IMR-90 (cell line): ENCODE results near the gene ZNF512B. TPM values are rescaled to one million over a fixed set of nuclear protein-coding genes. Genes with fewer than 3 reads are reported as not detected.

Source experiments
- ATAC-seq: fragments of 200-7000 bp; cut with Tn5 transposase; 2 replicates; pipeline ENCODE4 v1.9.1; 2020; ENCODE audit warnings: low read depth, mild to moderate bottlenecking, moderate library complexity
- BruUV-seq: library from RNA; stranded (reverse); fragments of 400-500 nt; replicated peaks from 2 replicates; lab custom pipeline; 2021; lab: Mats Ljungman, UMichigan
- CTCF ChIA-PET: fragments of 300-600 bp; formaldehyde crosslinking; extraction: SDS; loops from one replicate; lab custom pipeline; 2021; ENCODE audit warnings: antibody characterized with exemption; lab: Yijun Ruan, JAX
- POLR2A ChIA-PET: fragments of 300-600 bp; sonication (Branson Sonifier 250); formaldehyde crosslinking; loops from one replicate; lab custom pipeline; 2022; ENCODE audit warnings: antibody characterized with exemption; ENCODE audit not compliant: unreplicated experiment; lab: Charles Lee
- DNase-seq: peaks from one replicate; pipeline ENCODE4 v3.0.0; 2013
- H2AFZ ChIP-seq: replicated peaks from 2 replicates; pipeline ENCODE3; 2013; ENCODE audit warnings: low read length, mild to moderate bottlenecking; ENCODE audit not compliant: poor library complexity
- H2AK5ac ChIP-seq: 2 replicates; pipeline ENCODE4 v1.6.1; 2013; ENCODE audit warnings: low read depth, low read length, inconsistent platforms
- H2AK9ac ChIP-seq: replicated peaks from 2 replicates; pipeline ENCODE3; 2013; ENCODE audit warnings: mild to moderate bottlenecking, low read depth, low read length, moderate library complexity; ENCODE audit not compliant: poor library complexity
- H2BK120ac ChIP-seq: 2 replicates; pipeline ENCODE4 v1.6.1; 2013; ENCODE audit warnings: low read depth, low read length, inconsistent platforms
- H2BK15ac ChIP-seq: 3 replicates; pipeline ENCODE4 v1.6.1; 2013; ENCODE audit warnings: low read depth, low read length, inconsistent platforms
- H2BK20ac ChIP-seq: 2 replicates; pipeline ENCODE4 v1.6.1; 2013; ENCODE audit warnings: low read depth, mild to moderate bottlenecking, inconsistent platforms, low read length, moderate library complexity
- H2BK5ac ChIP-seq: 2 replicates; pipeline ENCODE4 v1.6.1; 2013; ENCODE audit warnings: mild to moderate bottlenecking, low read depth, low read length, inconsistent platforms; ENCODE audit not compliant: poor library complexity, severe bottlenecking
- H3K14ac ChIP-seq: replicated peaks from 2 replicates; pipeline ENCODE4 v1.6.1; 2013; ENCODE audit warnings: low read depth, low read length, inconsistent platforms
- H3K18ac ChIP-seq: 2 replicates; pipeline ENCODE4 v1.6.1; 2013; ENCODE audit warnings: low read depth, low read length, control low read depth
- H3K23ac ChIP-seq: 2 replicates; pipeline ENCODE4 v1.6.1; 2013; ENCODE audit warnings: low read depth, low read length, inconsistent platforms
- H3K27ac ChIP-seq: 2 replicates; pipeline ENCODE4 v1.5.1; 2013; ENCODE audit warnings: mild to moderate bottlenecking, control low read depth, low read length; ENCODE audit not compliant: insufficient read depth
- H3K27me3 ChIP-seq: 2 replicates; pipeline ENCODE4 v1.6.1; 2013; ENCODE audit warnings: low read length; ENCODE audit not compliant: control insufficient read depth, insufficient read depth
- H3K36me3 ChIP-seq: 2 replicates; pipeline ENCODE4 v1.6.1; 2013; ENCODE audit warnings: low read length, mixed read lengths; ENCODE audit not compliant: control insufficient read depth, insufficient read depth
- H3K4ac ChIP-seq: 2 replicates; pipeline ENCODE4 v1.6.1; 2013; ENCODE audit warnings: low read depth, low read length, inconsistent platforms
- H3K4me1 ChIP-seq: 2 replicates; pipeline ENCODE4 v1.6.1; 2013; ENCODE audit warnings: low read length, mixed read lengths; ENCODE audit not compliant: control insufficient read depth, insufficient read depth
- H3K4me2 ChIP-seq: 2 replicates; pipeline ENCODE4 v1.6.1; 2013; ENCODE audit warnings: low read depth, mild to moderate bottlenecking, control low read depth, low read length, moderate library complexity
- H3K4me3 ChIP-seq: 2 replicates; pipeline ENCODE4 v1.5.1; 2013; ENCODE audit warnings: low read depth, mild to moderate bottlenecking, control low read depth, low read length, moderate library complexity; ENCODE audit not compliant: insufficient read depth
- H3K56ac ChIP-seq: 2 replicates; pipeline ENCODE4 v1.6.1; 2013; ENCODE audit warnings: low read length, inconsistent platforms; ENCODE audit not compliant: insufficient read depth; ENCODE audit errors: extremely low read depth
- H3K79me1 ChIP-seq, 2 experiments: 2 replicates each; pipeline ENCODE4 v1.6.1; 2013; ENCODE audit warnings: low read length in 2 of 2, inconsistent platforms in 1 of 2, low read depth in 1 of 2
- H3K9ac ChIP-seq: 2 replicates; pipeline ENCODE4 v1.6.1; 2013; ENCODE audit warnings: low read depth, low read length, control low read depth
- H3K9me1 ChIP-seq: 2 replicates; pipeline ENCODE4 v1.6.1; 2013; ENCODE audit warnings: low read length, inconsistent platforms; ENCODE audit not compliant: insufficient read depth
- H3K9me3 ChIP-seq: 2 replicates; pipeline ENCODE4 v1.6.1; 2013; ENCODE audit warnings: low read length; ENCODE audit not compliant: control insufficient read depth, insufficient read depth
- H4K20me1 ChIP-seq: 2 replicates; pipeline ENCODE4 v1.6.1; 2013; ENCODE audit warnings: low read length, inconsistent platforms; ENCODE audit not compliant: insufficient read depth
- H4K5ac ChIP-seq: 2 replicates; pipeline ENCODE4 v1.6.1; 2013; ENCODE audit warnings: mild to moderate bottlenecking, low read depth, low read length, control low read depth
- H4K8ac ChIP-seq, 2 experiments: 2 replicates each; pipeline ENCODE4 v1.6.1; 2013; ENCODE audit warnings: low read depth in 2 of 2, low read length in 2 of 2, control low read depth in 1 of 2, inconsistent platforms in 1 of 2
- H4K91ac ChIP-seq: 2 replicates; pipeline ENCODE4 v1.6.1; 2013; ENCODE audit warnings: low read depth, low read length, inconsistent platforms; ENCODE audit not compliant: insufficient read depth
- CHD1 ChIP-seq: IDR thresholded peaks from 2 replicates; pipeline ENCODE4 v1.6.1; 2012; ENCODE audit warnings: low read depth, low read length, improper control_type of control experiment
- NFE2L2 ChIP-seq: fragments of 150-350 bp; IDR thresholded peaks from 2 replicates; pipeline ENCODE4 v1.6.1; 2016; ENCODE audit warnings: low read depth, mild to moderate bottlenecking, low read length
- WGBS, 2 experiments: methylation state at CpG; one replicate each; pipeline versions ENCODE4 v1.1.5 to v1.1.7; 2013; ENCODE audit warnings: missing lambda C conversion rate in 2 of 2; ENCODE audit not compliant: insufficient read length in 1 of 2; ENCODE audit errors: extremely low coverage in 2 of 2; 5-methylcytosine and 5-hydroxymethylcytosine counted together
- dilution Hi-C: fragments of 300-500 bp; cut with HindIII; formaldehyde crosslinking; loops from one replicate; pipeline ENCODE4 v1.14.3; 2018; ENCODE audit warnings: low sequenced_read_pairs; ENCODE audit not compliant: unreplicated experiment
- in situ Hi-C: fragments of 300-500 bp; cut with MboI; formaldehyde crosslinking; loops from 3 replicates; pipeline ENCODE4 v1.14.3; 2019; ENCODE audit warnings: low sequenced_read_pairs, inconsistent platforms, mixed read lengths
- intact Hi-C: fragments of 100-400 bp; cut with micrococcal nuclease; formaldehyde crosslinking; loops from 2 replicates; pipeline ENCODE4 v1.10.0; 2022
- polyA plus RNA-seq, 3 experiments: library from polyadenylated mRNA; depleted of rRNA; stranded (reverse); fragments of >200 nt; gene quantifications; 2 replicates each; pipeline ENCODE4 v1.2.3, GENCODE V29; 2012; ENCODE audit warnings: low replicate concordance in 1 of 3
- total RNA-seq: library from RNA; depleted of rRNA; stranded (reverse); fragments of >200 nt; gene quantifications from 2 replicates; pipeline ENCODE4 v1.2.3, GENCODE V29; 2012

Gene ZNF512B
- total and polyA plus RNA-seq, 2 of the 4 experiments (the other 2 are of a cell fraction) = 6.5 to 15.6 TPM

DNA sequence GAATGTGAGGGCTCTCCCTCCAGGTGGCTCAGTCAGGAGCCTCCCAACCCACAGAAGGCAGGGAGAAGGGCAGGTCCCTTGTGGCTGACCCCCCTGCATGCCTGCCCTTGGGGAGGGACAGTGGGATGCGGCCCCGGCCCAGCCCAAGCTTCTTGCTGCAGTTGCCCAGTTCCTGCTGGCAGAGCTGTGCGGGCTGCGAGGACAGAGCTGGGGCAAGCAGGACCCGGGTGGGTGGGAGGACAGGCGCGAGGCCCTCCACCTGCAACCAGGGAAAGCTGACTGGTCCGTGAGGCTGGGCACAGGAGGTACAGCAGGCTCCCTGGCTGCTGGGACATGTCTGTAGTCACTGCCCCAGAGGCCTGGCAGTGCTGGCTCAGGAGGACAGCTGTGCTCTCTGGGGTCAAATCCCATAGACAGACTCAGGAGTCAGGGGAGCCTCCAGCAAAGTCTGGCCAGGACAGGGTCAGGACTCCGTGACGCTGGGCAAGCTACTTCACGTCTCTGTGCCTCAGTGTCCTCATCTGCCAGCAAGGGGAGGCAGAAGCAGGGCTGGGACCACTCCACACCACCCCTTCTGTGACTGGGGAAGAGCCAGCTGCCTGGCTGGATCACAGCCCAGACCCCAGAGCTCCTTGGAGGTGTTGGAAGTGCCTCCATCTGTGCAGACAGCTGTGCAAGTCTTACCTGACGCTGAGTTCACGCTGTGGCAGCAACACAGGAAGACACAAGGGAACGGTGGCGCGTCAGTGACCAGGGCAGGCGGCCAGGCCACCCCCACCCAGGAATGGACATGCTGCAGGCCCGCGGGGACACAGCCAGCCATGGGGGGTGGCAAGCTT lies 26.5 kb downstream of the ZNF512B start:
- H2AK5ac ChIP-seq = no peak overlapping the region
- H3K9me3 ChIP-seq = no peaks in the 10 kb centered on the region
- peak overlapping the region; percentile 44 for H2AFZ ChIP-seq
- POLR2A ChIA-PET = no interaction called here
- H3K23ac ChIP-seq = no peak overlapping the region
- TF ChIP-seq NFE2L2 = no peak
- no peak for TF ChIP-seq CHD1
- peaks cover 14 to 75% of the 10 kb centered on the region in 2 experiments for H3K79me1 ChIP-seq
- no peak overlapping the region for H3K4me2 ChIP-seq
- H3K18ac ChIP-seq = no peak overlapping the region
- DNase-seq (no peak), ATAC-seq (no peak)
- no peak overlapping the region for H3K4ac ChIP-seq
- intact Hi-C loops (no loop called here), dilution Hi-C loops (no loop called here), in situ Hi-C loops (no loop called here)
- peaks cover 88% of the 10 kb centered on the region for H4K20me1 ChIP-seq
- no peak overlapping the region for H3K4me3 ChIP-seq
- peaks cover 55% of the 10 kb centered on the region for H3K36me3 ChIP-seq
- no peaks in the 10 kb centered on the region for H3K27me3 ChIP-seq
- no peak overlapping the region for H2BK5ac ChIP-seq
- H4K5ac ChIP-seq = no peak overlapping the region
- no peak overlapping the region for H2BK120ac ChIP-seq
- no peak overlapping the region for H4K8ac ChIP-seq
- H2BK15ac ChIP-seq = no peak overlapping the region
- H4K91ac ChIP-seq = no peak overlapping the region
- no TSS peak for BruUV-seq
- no peak overlapping the region for H3K56ac ChIP-seq
- H3K4me1 ChIP-seq = no peaks in the 10 kb centered on the region
- CTCF ChIA-PET = no interaction called here
- peaks cover 4% of the 10 kb centered on the region; the same call in 1 of the 2 replicates for H3K9me1 ChIP-seq
- H3K27ac ChIP-seq = no peak overlapping the region
- 62% methylated on average over 5 of the region's 19 CpGs; no CpG with 5 or more reads in 1 of the 2 experiments for WGBS, 2 experiments
- H3K14ac ChIP-seq = no peak overlapping the region
- H2BK20ac ChIP-seq = no peak overlapping the region
- H2AK9ac ChIP-seq = peak overlapping the region; percentile 45
- H3K9ac ChIP-seq = no peak overlapping the region
